Small intestine (tissue), 7 donors: ENCODE measurements around the gene KMT2D. TPM values are rescaled to one million over a fixed set of nuclear protein-coding genes. Genes with fewer than 3 reads are reported as not detected.

Experiments used
- DNase-seq, 2 donors: peaks; one replicate each; pipeline versions ENCODE4 v3.0.0 to v3.0.0-alpha.2; 2013
- FAIRE-seq: peaks from 2 replicates; lab custom pipeline; 2012; peaks lifted over from hg19 to GRCh38; lab: Jason Lieb, UNC
- H3K27ac ChIP-seq, 3 donors: one replicate each; pipeline ENCODE4 v1.5.1; 2013; ENCODE audit warnings: low read length in 2 of 3, mild to moderate bottlenecking in 2 of 3, control low read depth in 1 of 3, inconsistent platforms in 1 of 3, low read depth in 1 of 3, moderate library complexity in 1 of 3
- H3K27me3 ChIP-seq, 3 donors: one replicate each; pipeline ENCODE4 v1.6.1; 2013; ENCODE audit warnings: low read length in 3 of 3, inconsistent platforms in 1 of 3; ENCODE audit not compliant: control insufficient read depth in 3 of 3, insufficient read depth in 3 of 3
- H3K36me3 ChIP-seq, 3 donors: one replicate each; pipeline ENCODE4 v1.6.1; 2013; ENCODE audit warnings: low read length in 3 of 3, inconsistent platforms in 1 of 3, low read depth in 1 of 3, mild to moderate bottlenecking in 1 of 3, moderate library complexity in 1 of 3; ENCODE audit not compliant: control insufficient read depth in 3 of 3, insufficient read depth in 2 of 3
- H3K4me1 ChIP-seq, 3 donors: one replicate each; pipeline ENCODE4 v1.6.1; 2013; ENCODE audit warnings: low read length in 2 of 3, inconsistent platforms in 1 of 3, low read depth in 1 of 3, mild to moderate bottlenecking in 1 of 3, moderate library complexity in 1 of 3; ENCODE audit not compliant: control insufficient read depth in 3 of 3, insufficient read depth in 2 of 3
- H3K4me3 ChIP-seq, 3 donors: one replicate each; pipeline ENCODE4 v1.5.1; 2013; ENCODE audit warnings: low read length in 3 of 3, control low read depth in 1 of 3, inconsistent platforms in 1 of 3, low read depth in 1 of 3, mild to moderate bottlenecking in 1 of 3, moderate library complexity in 1 of 3
- H3K9me3 ChIP-seq, 2 donors: one replicate each; pipeline ENCODE4 v1.6.1; 2013; ENCODE audit warnings: low read depth in 1 of 2, low read length in 1 of 2; ENCODE audit not compliant: control insufficient read depth in 2 of 2, insufficient read depth in 1 of 2
- WGBS, 3 donors: extraction: QIAGEN DNeasy Blood & Tissue Kit; methylation state at CpG; one replicate each; pipeline ENCODE4 v1.1.7; 2013; 5-methylcytosine and 5-hydroxymethylcytosine counted together
- polyA plus RNA-seq, 4 donors: library from polyadenylated mRNA; stranded (reverse) in 3 of 4; unstranded in 1 of 4; fragments of 200-250 nt in 3 of 4; fragments of 120-200 nt in 1 of 4; gene quantifications; one replicate each; pipeline versions ENCODE4 v1.2.1 to v1.2.3, GENCODE V29; 2013
- donor health status: healthy with polysubstance abuse.
- donor health status: control.
- donor health status: control.
- donor health status: Bipolar disorder and iron deficiency.
- donor health status: healthy.

The KMT2D gene
- polyA plus RNA-seq, 4 donors = 5.4 to 46.5 (median 22.8) TPM

GRCh38 chr12:49032679-49033447 is 27.7 kb downstream of the KMT2D start:
- DNase-seq = no peak
- no peak for FAIRE-seq
- H3K4me1 ChIP-seq = no peaks in the 10 kb centered on the region
- H3K27me3 ChIP-seq = no peaks in the 10 kb centered on the region
- no peaks in the 10 kb centered on the region for H3K9me3 ChIP-seq
- WGBS, 3 donors = 78 to 86% (median 83%) methylated on average over 3 of the region's 3 CpGs
- H3K36me3 ChIP-seq = peaks cover 27 to 86% (median 35%) of the 10 kb centered on the region in 3 donors
- H3K4me3 ChIP-seq = no peak overlapping the region
- no peak overlapping the region for H3K27ac ChIP-seq

GRCh38 chr12:49032276-49032675 is 28.3 kb downstream of the KMT2D start:
- Histone ChIP-seq H3K27ac (no peak overlapping the region), H3K9me3 (no peaks in the 10 kb centered on the region), H3K4me1 (no peaks in the 10 kb centered on the region), H3K27me3 (no peaks in the 10 kb centered on the region), H3K4me3 (no peak overlapping the region), H3K36me3 (peaks cover 26 to 86% (median 32%) of the 10 kb centered on the region in 3 donors)
- 80 to 83% (median 82%) methylated on average over 4 of the region's 4 CpGs for WGBS, 3 donors
- no peak for FAIRE-seq
- no peak for DNase-seq

DNA sequence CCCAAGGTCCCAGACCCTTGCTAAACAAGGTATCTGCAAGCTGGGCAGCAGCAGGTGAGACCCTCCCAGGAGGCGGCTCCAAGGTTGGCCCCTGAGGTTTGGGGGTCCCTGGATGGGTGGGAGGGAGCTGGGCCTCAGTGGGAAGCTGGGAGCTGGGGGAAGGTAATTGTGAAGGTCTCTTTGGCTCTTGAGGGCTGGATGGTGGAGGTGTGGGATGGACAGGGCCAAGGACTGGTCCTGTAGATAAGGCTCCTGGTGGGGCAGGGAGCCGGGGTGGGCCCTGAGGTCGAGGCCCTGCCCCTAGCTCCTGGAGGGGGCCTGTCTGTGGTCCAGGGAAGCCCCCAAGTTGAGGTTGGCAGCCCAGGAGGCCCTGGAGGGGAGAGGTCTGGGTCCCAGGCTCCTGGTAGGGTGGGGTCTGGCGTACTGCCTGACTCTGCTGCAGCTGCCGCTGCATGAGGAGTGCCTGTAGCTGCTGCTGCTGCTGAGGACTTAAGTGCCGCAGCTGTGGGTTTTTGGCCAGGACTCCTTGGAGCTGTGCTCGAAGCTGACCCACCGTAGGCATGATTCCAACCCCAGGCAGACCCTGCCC is 28.9 kb downstream of the KMT2D start:
- Histone ChIP-seq H3K4me1 (no peaks in the 10 kb centered on the region), H3K27me3 (no peaks in the 10 kb centered on the region), H3K36me3 (peaks cover 25 to 88% (median 26%) of the 10 kb centered on the region in 3 donors), H3K9me3 (no peaks in the 10 kb centered on the region), H3K4me3 (no peak overlapping the region), H3K27ac (no peak overlapping the region)
- DNase-seq = no peak
- WGBS, 3 donors = 84 to 93% (median 86%) methylated on average over 8 of the region's 8 CpGs
- FAIRE-seq = no peak

- Histone ChIP-seq H3K27ac (no peak overlapping the region), H3K9me3 (no peaks in the 10 kb centered on the region), H3K4me3 (no peak overlapping the region), H3K36me3 (peaks cover 25 to 91% (median 25%) of the 10 kb centered on the region in 3 donors), H3K27me3 (no peaks in the 10 kb centered on the region), H3K4me1 (no peaks in the 10 kb centered on the region)
- 92 to 95% (median 95%) methylated on average over 19 of the region's 19 CpGs for WGBS, 3 donors
- DNase-seq (no peak), FAIRE-seq (no peak)
Measured at GRCh38 chr12:49030714-49031572, 29.7 kb downstream of the KMT2D start.

GRCh38 chr12:49030119-49030518 is 30.5 kb downstream of the KMT2D start:
- no peaks in the 10 kb centered on the region for H3K9me3 ChIP-seq
- H3K27ac ChIP-seq = no peak overlapping the region
- 90% methylated on average over 8 of the region's 8 CpGs for WGBS, 3 donors
- H3K27me3 ChIP-seq = no peaks in the 10 kb centered on the region
- DNase-seq = no peak
- H3K4me3 ChIP-seq = no peak overlapping the region
- no peaks in the 10 kb centered on the region for H3K4me1 ChIP-seq
- H3K36me3 ChIP-seq = peaks cover 22 to 90% (median 29%) of the 10 kb centered on the region in 3 donors
- FAIRE-seq = no peak

GRCh38 chr12:49028666-49029275 is 31.8 kb downstream of the KMT2D start:
- no peak overlapping the region for H3K27ac ChIP-seq
- H3K4me1 ChIP-seq = no peaks in the 10 kb centered on the region
- FAIRE-seq = no peak
- no peaks in the 10 kb centered on the region for H3K27me3 ChIP-seq
- H3K9me3 ChIP-seq = no peaks in the 10 kb centered on the region
- H3K4me3 ChIP-seq = no peak overlapping the region
- peaks cover 29 to 88% (median 32%) of the 10 kb centered on the region in 3 donors for H3K36me3 ChIP-seq
- DNase-seq = no peak
- WGBS, 3 donors = 85 to 91% (median 88%) methylated on average over 10 of the region's 10 CpGs

DNA sequence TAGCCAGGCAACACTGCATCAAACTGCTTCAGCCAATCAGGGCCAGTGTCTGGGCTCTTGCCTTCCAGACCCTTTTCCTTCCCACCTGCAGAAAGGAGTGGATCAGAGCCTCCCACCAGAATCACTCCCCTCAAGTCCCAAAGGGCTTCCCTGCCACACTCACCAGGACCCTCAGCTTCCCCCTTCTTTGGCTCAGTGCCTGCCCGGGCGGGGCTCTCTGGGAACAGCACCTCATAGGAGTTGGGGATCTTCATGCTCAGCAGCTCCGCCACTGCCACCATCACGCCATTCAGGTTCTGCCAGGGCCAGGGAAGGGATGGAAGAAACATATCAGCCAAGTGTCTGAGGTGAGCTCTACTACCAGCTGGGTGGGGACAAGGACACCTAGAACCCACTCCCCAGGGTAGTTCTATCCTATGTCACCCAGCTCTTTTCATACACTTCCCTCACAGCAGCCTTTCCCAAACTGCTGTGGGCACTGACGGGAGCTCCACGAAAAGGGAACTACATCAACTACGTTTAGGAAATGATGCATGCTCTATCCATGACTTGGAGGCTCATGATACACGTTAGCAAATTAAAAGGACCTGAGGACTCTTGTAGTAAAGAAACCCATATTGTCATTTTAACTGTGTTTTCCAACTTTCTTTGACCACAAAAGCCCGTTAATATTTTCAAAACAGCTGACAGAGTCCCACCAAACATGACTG is 32.6 kb downstream of the KMT2D start:
- H3K27ac ChIP-seq = no peak overlapping the region
- DNase-seq = no peak
- no peak overlapping the region for H3K4me3 ChIP-seq
- 93 to 95% (median 94%) methylated on average over 9 of the region's 9 CpGs for WGBS, 3 donors
- FAIRE-seq = no peak
- H3K9me3 ChIP-seq = no peaks in the 10 kb centered on the region
- peaks cover 26 to 86% (median 31%) of the 10 kb centered on the region in 3 donors for H3K36me3 ChIP-seq
- H3K4me1 ChIP-seq = no peaks in the 10 kb centered on the region
- no peaks in the 10 kb centered on the region for H3K27me3 ChIP-seq
